NCI-H1105 (cell line): ENCODE measurements around the gene GPR55.

Experiments used
- DNase-seq: peaks from one replicate; lab custom pipeline; 2025; lab: John Stamatoyannopoulos, UW

The GPR55 gene

GRCh38 chr2:230866756-230867523 is 58.1 kb downstream of the GPR55 start:
- peak; percentile 27 for DNase-seq

DNA sequence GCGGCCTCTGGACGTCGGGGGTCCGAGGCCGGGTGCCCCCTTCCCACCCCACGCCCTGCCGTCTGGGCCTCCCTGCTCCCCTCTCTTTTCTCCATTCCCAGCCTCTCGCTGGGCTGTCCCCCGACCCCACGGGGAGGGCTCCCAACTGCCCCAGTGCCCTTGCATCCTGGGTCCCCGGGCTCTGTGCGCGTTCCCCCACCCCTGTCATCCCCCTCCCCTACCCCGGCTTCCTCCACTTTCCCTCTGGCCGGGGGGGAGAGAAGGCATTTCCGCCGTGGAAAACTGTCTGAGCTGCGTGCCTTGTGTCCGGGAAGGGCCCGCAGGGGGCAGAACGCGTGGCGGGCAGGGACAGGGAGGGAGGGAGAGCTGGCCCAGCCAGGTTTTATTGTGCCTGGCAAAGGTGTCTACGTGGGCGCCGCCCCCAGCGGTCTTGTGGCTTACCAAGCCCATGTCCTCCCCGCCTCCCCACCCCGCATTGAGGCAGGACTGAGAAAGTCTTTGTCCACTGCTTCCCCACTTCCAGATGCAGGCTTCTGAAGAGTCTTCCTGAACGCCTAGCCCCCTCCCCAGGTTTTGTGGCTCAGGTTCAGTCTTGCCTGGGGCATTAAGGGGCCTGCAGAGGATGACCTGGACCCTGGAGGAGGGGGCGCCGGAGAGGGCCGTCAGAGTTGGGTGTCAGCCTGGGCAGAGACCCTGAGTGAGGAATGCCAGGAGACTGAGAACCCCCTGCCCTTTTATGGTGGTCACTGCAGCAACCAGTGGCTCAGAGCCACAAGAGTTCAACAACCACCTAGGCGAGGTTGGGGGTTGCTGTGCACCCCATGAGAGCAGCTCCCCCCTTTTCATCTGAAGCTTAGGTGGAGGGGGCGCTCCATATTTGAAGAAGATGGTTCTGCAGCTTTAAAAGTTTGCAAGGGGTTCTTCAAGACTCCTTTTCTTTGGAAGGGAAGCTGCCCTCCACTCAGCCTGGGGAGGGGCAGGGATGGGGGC is 59.0 kb downstream of the GPR55 start:
- DNase-seq = no peak

DNA sequence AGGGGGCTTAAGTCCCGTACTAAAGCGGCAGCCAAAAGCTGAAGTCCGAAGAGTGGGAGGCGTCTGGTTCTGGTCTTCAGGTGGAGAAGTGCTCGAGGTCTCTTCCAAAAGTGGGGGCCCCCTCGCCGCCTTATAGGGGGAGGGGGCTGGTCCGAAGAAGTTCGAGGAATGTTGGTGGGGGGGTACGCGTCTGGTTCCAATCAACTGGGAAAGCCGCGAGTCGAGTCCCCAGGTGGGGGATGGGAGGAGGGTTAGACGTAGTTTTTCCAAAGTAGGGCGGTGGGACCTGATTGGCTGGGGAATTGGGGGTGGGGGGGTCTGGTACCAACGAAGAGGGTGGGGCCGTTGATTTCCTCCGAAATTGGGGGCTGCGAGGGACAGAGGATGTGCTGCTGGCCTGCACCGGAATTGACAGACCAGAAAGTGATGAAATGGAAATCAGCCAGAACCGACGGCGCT is 59.7 kb downstream of the GPR55 start:
- DNase-seq = no peak

DNA sequence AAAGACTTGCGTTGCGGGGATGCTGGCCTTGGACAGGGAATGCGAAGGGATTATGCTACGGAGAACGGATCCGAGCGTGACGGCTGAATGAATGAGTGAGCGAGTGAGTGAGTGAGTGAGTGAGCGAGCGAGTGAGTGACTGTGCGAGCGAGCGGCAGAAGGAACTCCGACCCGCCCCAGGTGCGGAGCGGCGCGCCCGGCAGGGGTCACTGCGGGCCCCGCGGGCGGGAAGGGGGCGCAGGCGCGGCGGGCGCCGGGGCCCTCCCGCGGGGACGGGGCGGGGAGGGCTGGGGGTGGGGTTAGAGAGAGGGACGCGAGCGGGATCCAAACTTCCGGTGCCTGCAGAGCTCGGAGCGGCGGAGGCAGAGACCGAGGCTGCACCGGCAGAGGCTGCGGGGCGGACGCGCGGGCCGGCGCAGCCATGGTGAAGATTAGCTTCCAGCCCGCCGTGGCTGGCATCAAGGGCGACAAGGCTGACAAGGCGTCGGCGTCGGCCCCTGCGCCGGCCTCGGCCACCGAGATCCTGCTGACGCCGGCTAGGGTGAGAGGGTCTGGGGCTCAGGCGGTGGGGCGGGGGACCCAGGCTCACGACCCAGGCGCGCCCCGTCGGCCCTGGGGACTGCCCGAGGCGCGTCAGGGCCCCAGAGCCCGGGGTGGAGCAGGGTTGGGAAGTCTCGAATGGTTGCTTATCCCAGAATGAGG is 60.3 kb downstream of the GPR55 start, which contains the start of gene ITM2C:
Gene ITM2C, plus strand, starts transcription at position 338 of the 702 bp plus-strand sequence. Its CDS starts 84 bp downstream, at position 422.
- peak; percentile 58 for DNase-seq

DNA sequence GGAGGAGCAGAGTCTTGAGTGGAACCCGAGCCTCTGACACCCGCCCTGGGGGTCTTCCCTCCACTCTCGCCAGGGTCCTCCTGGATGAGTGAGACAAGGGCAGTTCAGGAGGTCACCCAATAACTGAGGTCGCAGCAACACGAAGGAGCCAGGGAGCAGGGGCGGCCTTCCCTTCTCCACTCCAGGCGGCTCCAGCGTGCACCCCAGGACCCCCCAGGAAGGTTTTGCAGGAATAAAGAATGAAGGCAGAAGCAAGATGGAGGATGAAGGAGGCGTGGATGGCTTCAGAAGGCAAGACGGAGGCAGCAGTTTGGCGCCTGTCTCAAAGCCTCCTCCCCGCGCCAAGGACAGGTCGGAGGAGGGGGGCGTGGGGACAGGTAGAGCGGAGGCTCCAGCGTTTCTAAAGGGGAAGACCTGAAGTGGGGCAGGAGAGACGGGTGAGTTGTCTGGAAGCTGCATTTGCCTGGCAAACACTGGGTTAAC is 60.9 kb downstream of the GPR55 start:
- DNase-seq = no peak

- DNase-seq = no peak
These were observed 61.5 kb downstream of the GPR55 start for GRCh38 chr2:230863442-230864121.

DNA sequence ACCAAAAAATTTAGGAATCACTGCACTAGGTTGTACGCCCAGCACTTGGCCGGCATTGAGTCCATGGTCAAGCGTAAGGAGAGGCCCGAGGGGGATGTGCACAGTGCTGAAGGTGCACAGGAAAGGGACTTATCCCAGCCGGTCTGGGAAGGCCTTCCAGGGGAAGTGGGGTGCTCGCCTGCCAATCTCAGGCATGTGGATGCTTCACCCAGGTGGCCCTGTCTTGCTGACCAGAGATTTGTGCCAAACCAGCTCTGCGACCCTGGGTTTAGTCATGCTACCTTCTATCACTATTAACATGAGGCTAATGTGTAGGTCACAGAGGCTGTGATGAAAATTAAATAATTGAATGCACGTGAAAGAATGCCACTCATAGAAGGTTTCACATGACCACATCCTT is 62.0 kb downstream of the GPR55 start:
- no peak for DNase-seq

- no peak for DNase-seq
These were observed 62.8 kb downstream of the GPR55 start for GRCh38 chr2:230862292-230862691.

- no peak for DNase-seq
These were observed 63.3 kb downstream of the GPR55 start for GRCh38 chr2:230861552-230862255.
